Measurements from ENCODE around the gene UPK1A. TPM values are rescaled to one million over a fixed set of nuclear protein-coding genes. Genes with fewer than 3 reads are reported as not detected.

The UPK1A gene
- total RNA-seq, 1 donor from 2014 or later = not detected

- peaks cover 8% of the 10 kb centered on the region for H3K36me3 ChIP-seq (ENCODE audit: control insufficient read depth, insufficient read depth, low read length)
- no peak for TF ChIP-seq CTCF (IDR thresholded peaks at IDR 0.05; ENCODE audit: insufficient read depth, low read length, poor library complexity, severe bottlenecking)
- H3K27me3 ChIP-seq (ENCODE audit: control insufficient read depth, insufficient read depth, low read length) = no peaks in the 10 kb centered on the region
- no peak for DNase-seq (ENCODE audit: low read depth)
- no peak overlapping the region for H3K4me3 ChIP-seq (ENCODE audit: low read depth, low read length)
Measured at GRCh38 chr19:35633727-35634440, 32.4 kb upstream of the UPK1A start.

- no peak for DNase-seq (ENCODE audit: low read depth)
- H3K36me3 ChIP-seq (ENCODE audit: control insufficient read depth, insufficient read depth, low read length) = peaks cover 6% of the 10 kb centered on the region
- no peak for TF ChIP-seq CTCF (IDR thresholded peaks at IDR 0.05; ENCODE audit: insufficient read depth, low read length, poor library complexity, severe bottlenecking)
Measured at GRCh38 chr19:35636651-35637050, 29.7 kb upstream of the UPK1A start.

GRCh38 chr19:35637165-35637564 lies 29.2 kb upstream of the UPK1A start:
- no peak for TF ChIP-seq CTCF (IDR thresholded peaks at IDR 0.05; ENCODE audit: insufficient read depth, low read length, poor library complexity, severe bottlenecking)
- no peaks in the 10 kb centered on the region for H3K27me3 ChIP-seq (ENCODE audit: control insufficient read depth, insufficient read depth, low read length)
- H3K36me3 ChIP-seq (ENCODE audit: control insufficient read depth, insufficient read depth, low read length) = peaks cover 6% of the 10 kb centered on the region
- no peak overlapping the region for H3K4me3 ChIP-seq (ENCODE audit: low read depth, low read length)
- no peak for DNase-seq (ENCODE audit: low read depth)

More at GRCh38 chr19:35636651-35637050, 29.7 kb upstream of the UPK1A start:
- H3K27me3 ChIP-seq (ENCODE audit: control insufficient read depth, insufficient read depth, low read length) = no peaks in the 10 kb centered on the region
- no peak overlapping the region for H3K4me3 ChIP-seq (ENCODE audit: low read depth, low read length)

GRCh38 chr19:35639321-35639639 lies 27.0 kb upstream of the UPK1A start:
- TF ChIP-seq CTCF (IDR thresholded peaks at IDR 0.05; ENCODE audit: insufficient read depth, low read length, poor library complexity, severe bottlenecking) = no peak
- Histone ChIP-seq H3K36me3 (ENCODE audit: control insufficient read depth, insufficient read depth, low read length) (peaks cover 5% of the 10 kb centered on the region), H3K4me3 (ENCODE audit: low read depth, low read length) (no peak overlapping the region), H3K27me3 (ENCODE audit: control insufficient read depth, insufficient read depth, low read length) (no peaks in the 10 kb centered on the region)
- DNase-seq (ENCODE audit: low read depth) = no peak

- Histone ChIP-seq H3K36me3 (ENCODE audit: control insufficient read depth, insufficient read depth, low read length) (peaks cover 5% of the 10 kb centered on the region), H3K27me3 (ENCODE audit: control insufficient read depth, insufficient read depth, low read length) (no peaks in the 10 kb centered on the region), H3K4me3 (ENCODE audit: low read depth, low read length) (no peak overlapping the region)
- no peak for TF ChIP-seq CTCF (IDR thresholded peaks at IDR 0.05; ENCODE audit: insufficient read depth, low read length, poor library complexity, severe bottlenecking)
- no peak for DNase-seq (ENCODE audit: low read depth)
Measured at GRCh38 chr19:35639863-35640262, 26.5 kb upstream of the UPK1A start.
